HCT116 (cell line): ENCODE measurements around the gene CA10. TPM values are rescaled to one million over a fixed set of nuclear protein-coding genes. Genes with fewer than 3 reads are reported as not detected.

Experiments used
- ATAC-seq: fragments of 200-7000 bp; cut with Tn5 transposase; 2 replicates; pipeline ENCODE4 v1.9.1; 2020; ENCODE audit warnings: mild to moderate bottlenecking, moderate library complexity
- BruUV-seq: library from RNA; stranded (reverse); fragments of 400-500 nt; replicated peaks from 2 replicates; lab custom pipeline; 2021; lab: Mats Ljungman, UMichigan
- CTCF ChIA-PET: fragments of 300-600 bp; sonication (Branson Sonifier 250); formaldehyde crosslinking; loops from one replicate; lab custom pipeline; 2021; ENCODE audit warnings: antibody characterized with exemption; lab: Charles Lee
- POLR2A ChIA-PET: fragments of 300-600, 350-600 bp; sonication (Branson Sonifier 250); formaldehyde crosslinking; loops from one replicate; lab custom pipeline; 2021; ENCODE audit warnings: antibody characterized with exemption; lab: Charles Lee
- RAD21 ChIA-PET, 2 experiments: fragments of 300-600 bp; sonication (Branson Sonifier 250); formaldehyde crosslinking; loops; one replicate each; lab custom pipeline; 2023; ENCODE audit warnings: low total read pairs in 2 of 2; ENCODE audit not compliant: uncharacterized antibody in 2 of 2, unreplicated experiment in 2 of 2, low non-redundant PET in 1 of 2; lab: Charles Lee
- DNase-seq: peaks from one replicate; pipeline ENCODE4 v3.0.0-alpha.2; 2010; ENCODE audit warnings: low read depth, low spot score
- H2AFZ ChIP-seq: fragments of 200-600 bp; shearing (Covaris generic), sonication (generic); 2 replicates; pipeline ENCODE4 v1.6.1; 2017; ENCODE audit warnings: low read depth, mixed run types, mixed read lengths, antibody characterized with exemption, low read length; ENCODE audit not compliant: poor library complexity, severe bottlenecking
- H3K27ac ChIP-seq: 2 replicates; pipeline ENCODE4 v1.5.1; 2012; ENCODE audit warnings: low read depth, low read length
- H3K27me3 ChIP-seq: fragments of 200-600 bp; sonication (generic); 2 replicates; pipeline ENCODE4 v1.6.1; 2016; ENCODE audit warnings: mixed run types, low read length, mixed read lengths; ENCODE audit not compliant: insufficient read depth
- H3K36me3 ChIP-seq, 2 experiments: fragments of 200-500 bp in 1 of 2; fragments of 200-600 bp in 1 of 2; sonication (Bioruptor generic) in 1 of 2; sonication (generic) in 1 of 2; 2 replicates each; pipeline versions ENCODE4 v1.5.1 to v1.6.1; 2014 to 2016; ENCODE audit warnings: low read length in 2 of 2, inconsistent platforms in 1 of 2, mixed read lengths in 1 of 2, mixed run types in 1 of 2; ENCODE audit not compliant: insufficient read depth in 2 of 2, control insufficient read depth in 1 of 2
- H3K4me1 ChIP-seq, 2 experiments: fragments of 200-600 bp in 1 of 2; sonication (generic) in 1 of 2; 2 replicates each; pipeline versions ENCODE4 v1.5.1 to v1.6.1; 2012 to 2017; ENCODE audit warnings: low read length in 2 of 2, inconsistent platforms in 1 of 2, mild to moderate bottlenecking in 1 of 2, mixed read lengths in 1 of 2, mixed run types in 1 of 2, moderate library complexity in 1 of 2; ENCODE audit not compliant: insufficient read depth in 2 of 2, control insufficient read depth in 1 of 2
- H3K4me2 ChIP-seq: fragments of 200-600 bp; sonication (generic); 2 replicates; pipeline ENCODE4 v1.6.1; 2017; ENCODE audit warnings: mixed run types, low read length, mixed read lengths
- H3K4me3 ChIP-seq, 2 experiments: fragments of 200-600 bp in 1 of 2; sonication (generic) in 1 of 2; replicated peaks in 1 of 2; 2 replicates each; pipeline ENCODE4 v1.5.1; 2011 to 2016; ENCODE audit warnings: low read length in 2 of 2, control low read depth in 1 of 2, low read depth in 1 of 2, mild to moderate bottlenecking in 1 of 2, mixed read lengths in 1 of 2, mixed run types in 1 of 2
- H3K79me2 ChIP-seq: fragments of 200-600 bp; sonication (generic); 2 replicates; pipeline ENCODE4 v1.6.1; 2017; ENCODE audit warnings: mild to moderate bottlenecking, mixed run types, low read length, moderate library complexity, mixed read lengths; ENCODE audit not compliant: insufficient read depth
- H3K9ac ChIP-seq: fragments of 200-600 bp; sonication (generic); 2 replicates; pipeline ENCODE4 v1.6.1; 2016; ENCODE audit warnings: low read length, mixed read lengths
- H3K9me2 ChIP-seq: fragments of 200-600 bp; sonication (generic), shearing (Covaris generic); 2 replicates; pipeline ENCODE4 v1.6.1; 2017; ENCODE audit warnings: mixed run types, mild to moderate bottlenecking, moderate library complexity; ENCODE audit not compliant: insufficient read depth
- H3K9me3 ChIP-seq, 2 experiments: fragments of 200-500 bp in 1 of 2; fragments of 200-600 bp in 1 of 2; sonication (Bioruptor generic) in 1 of 2; sonication (generic) in 1 of 2; 2 replicates each; pipeline ENCODE4 v1.6.1; 2014 to 2017; ENCODE audit warnings: low read length in 2 of 2, mixed read lengths in 2 of 2, inconsistent platforms in 1 of 2, low read depth in 1 of 2, mild to moderate bottlenecking in 1 of 2, mixed run types in 1 of 2, moderate library complexity in 1 of 2; ENCODE audit not compliant: control insufficient read depth in 1 of 2, insufficient read depth in 1 of 2
- H4K20me1 ChIP-seq: fragments of 200-600 bp; sonication (generic), shearing (Covaris generic); 2 replicates; pipeline ENCODE4 v1.6.1; 2017; ENCODE audit warnings: mixed run types, mild to moderate bottlenecking, moderate library complexity; ENCODE audit not compliant: insufficient read depth
- CBX3 ChIP-seq: IDR thresholded peaks from 2 replicates; pipeline ENCODE4 v1.6.1; 2012; ENCODE audit warnings: low read depth
- CEBPB ChIP-seq: IDR thresholded peaks from 2 replicates; pipeline ENCODE4 v1.6.1; 2012; ENCODE audit warnings: low read depth
- ELF1 ChIP-seq: IDR thresholded peaks from 2 replicates; pipeline ENCODE4 v1.6.1; 2012; ENCODE audit warnings: low read depth, borderline replicate concordance
- EZH2phosphoT487 ChIP-seq: fragments of 200-600 bp; IDR thresholded peaks from 2 replicates; pipeline ENCODE4 v1.6.1; 2018; ENCODE audit warnings: antibody characterized with exemption, borderline replicate concordance
- FOSL1 ChIP-seq: IDR thresholded peaks from 2 replicates; pipeline ENCODE4 v1.6.1; 2012; ENCODE audit warnings: low read depth
- JUND ChIP-seq: IDR thresholded peaks from 2 replicates; pipeline ENCODE4 v1.6.1; 2012
- POLR2A ChIP-seq: IDR thresholded peaks from 2 replicates; pipeline ENCODE4 v1.7.0; 2011; ENCODE audit warnings: borderline replicate concordance; ENCODE audit not compliant: insufficient read depth, insufficient read length; ENCODE audit errors: extremely low read depth
- POLR2AphosphoS5 ChIP-seq: IDR thresholded peaks from 2 replicates; pipeline ENCODE4 v1.6.1; 2011; ENCODE audit warnings: mild to moderate bottlenecking, low read depth, low read length, moderate library complexity
- RAD21 ChIP-seq: IDR thresholded peaks from 2 replicates; pipeline ENCODE4 v1.6.1; 2012; ENCODE audit warnings: low read depth, mild to moderate bottlenecking
- REST ChIP-seq: IDR thresholded peaks from 2 replicates; pipeline ENCODE4 v1.6.1; 2012; ENCODE audit warnings: low read depth
- SP1 ChIP-seq: IDR thresholded peaks from 2 replicates; pipeline ENCODE4 v1.6.1; 2012; ENCODE audit warnings: low read depth
- SRF ChIP-seq: IDR thresholded peaks from 2 replicates; pipeline ENCODE4 v1.6.1; 2012; ENCODE audit warnings: low read depth
- TCF7L2 ChIP-seq: IDR thresholded peaks from 2 replicates; pipeline ENCODE4 v1.7.0; 2011; ENCODE audit warnings: borderline replicate concordance, inconsistent platforms; ENCODE audit not compliant: insufficient read depth, insufficient read length; ENCODE audit errors: extremely low read depth
- YY1 ChIP-seq: IDR thresholded peaks from 2 replicates; pipeline ENCODE4 v1.6.1; 2011; ENCODE audit warnings: low read length, low read depth, moderate library complexity, mild to moderate bottlenecking; ENCODE audit not compliant: insufficient replicate concordance; ENCODE audit errors: extremely low read depth
- ZFX ChIP-seq: fragments of 450-650 bp; IDR thresholded peaks from 2 replicates; pipeline ENCODE4 v1.6.1; 2017
- intact Hi-C: fragments of 100-400 bp; cut with micrococcal nuclease; formaldehyde crosslinking; loops from 2 replicates; pipeline ENCODE4 v1.10.0; 2022
- total RNA-seq: library from RNA; stranded (reverse); gene quantifications from one replicate; pipeline ENCODE4 v1.2.1, GENCODE V29; 2021; ENCODE audit not compliant: unreplicated experiment
- TF ChIP-seq, protein P1 (sequence below): IDR thresholded peaks from 2 replicates; pipeline ENCODE4 v1.6.1; 2012
- TF ChIP-seq, protein P2 (sequence below): IDR thresholded peaks from 2 replicates; pipeline ENCODE4 v1.6.1; 2011; ENCODE audit warnings: mild to moderate bottlenecking, low read length, moderate library complexity; ENCODE audit not compliant: insufficient replicate concordance; ENCODE audit errors: extremely low read depth

The CA10 gene
- total RNA-seq, 1 experiment from 2014 or later: not detected

- no peak for TF ChIP-seq REST
- TF ChIP-seq EZH2phosphoT487: no peak
- TF ChIP-seq, protein P1, sequence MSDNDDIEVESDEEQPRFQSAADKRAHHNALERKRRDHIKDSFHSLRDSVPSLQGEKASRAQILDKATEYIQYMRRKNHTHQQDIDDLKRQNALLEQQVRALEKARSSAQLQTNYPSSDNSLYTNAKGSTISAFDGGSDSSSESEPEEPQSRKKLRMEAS: no peak
- TF ChIP-seq ELF1: no peak
- no peak for TF ChIP-seq POLR2A
- no peak for TF ChIP-seq TCF7L2
- TF ChIP-seq RAD21: no peak
- TF ChIP-seq ZFX: no peak
- TF ChIP-seq JUND: no peak
- TF ChIP-seq, all 23 proteins: peak for 0
Measured at GRCh38 chr17:51673070-51673469, 485.4 kb downstream of the CA10 start (continued).

GRCh38 chr17:51672065-51672464, 486.4 kb downstream of the CA10 start:
- no peak for ATAC-seq
- no peak overlapping the region for H3K4me2 ChIP-seq
- ChIA-PET RAD21 (no interaction called here), POLR2A (no interaction called here), CTCF (no interaction called here)
- no peaks in the 10 kb centered on the region for H4K20me1 ChIP-seq
- intact Hi-C loops: no loop called here
- DNase-seq: no peak
- no peaks in the 10 kb centered on the region for H3K79me2 ChIP-seq
- no TSS peak for BruUV-seq
- H3K27ac ChIP-seq: no peak overlapping the region
- H3K4me1 ChIP-seq: no peaks in the 10 kb centered on the region
- peaks cover 32% of the 10 kb centered on the region for H3K27me3 ChIP-seq
- H3K36me3 ChIP-seq: no peaks in the 10 kb centered on the region
- no peak overlapping the region for H3K4me3 ChIP-seq
- no peaks in the 10 kb centered on the region for H3K9me2 ChIP-seq
- H3K9ac ChIP-seq: no peak overlapping the region
- H2AFZ ChIP-seq: no peak overlapping the region
- H3K9me3 ChIP-seq: no peaks in the 10 kb centered on the region
- no peak for TF ChIP-seq FOSL1
- TF ChIP-seq EZH2phosphoT487: no peak
- no peak for TF ChIP-seq JUND
- no peak for TF ChIP-seq POLR2AphosphoS5
- no peak for TF ChIP-seq SP1
- TF ChIP-seq SRF: no peak
- TF ChIP-seq CBX3: no peak
- no peak for TF ChIP-seq ZFX
- TF ChIP-seq CEBPB: no peak
- TF ChIP-seq YY1: no peak
- TF ChIP-seq, protein P2, sequence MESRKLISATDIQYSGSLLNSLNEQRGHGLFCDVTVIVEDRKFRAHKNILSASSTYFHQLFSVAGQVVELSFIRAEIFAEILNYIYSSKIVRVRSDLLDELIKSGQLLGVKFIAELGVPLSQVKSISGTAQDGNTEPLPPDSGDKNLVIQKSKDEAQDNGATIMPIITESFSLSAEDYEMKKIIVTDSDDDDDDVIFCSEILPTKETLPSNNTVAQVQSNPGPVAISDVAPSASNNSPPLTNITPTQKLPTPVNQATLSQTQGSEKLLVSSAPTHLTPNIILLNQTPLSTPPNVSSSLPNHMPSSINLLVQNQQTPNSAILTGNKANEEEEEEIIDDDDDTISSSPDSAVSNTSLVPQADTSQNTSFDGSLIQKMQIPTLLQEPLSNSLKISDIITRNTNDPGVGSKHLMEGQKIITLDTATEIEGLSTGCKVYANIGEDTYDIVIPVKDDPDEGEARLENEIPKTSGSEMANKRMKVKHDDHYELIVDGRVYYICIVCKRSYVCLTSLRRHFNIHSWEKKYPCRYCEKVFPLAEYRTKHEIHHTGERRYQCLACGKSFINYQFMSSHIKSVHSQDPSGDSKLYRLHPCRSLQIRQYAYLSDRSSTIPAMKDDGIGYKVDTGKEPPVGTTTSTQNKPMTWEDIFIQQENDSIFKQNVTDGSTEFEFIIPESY: no peak
